ENCODE data around the gene TRIM43. TPM values are rescaled to one million over a fixed set of nuclear protein-coding genes. Genes with fewer than 3 reads are reported as not detected.

Gene TRIM43
- total and polyA plus RNA-seq, 2 donors (not counting 3 experiments of a cell fraction or from before 2014, with no cell fraction given): not detected

DNA sequence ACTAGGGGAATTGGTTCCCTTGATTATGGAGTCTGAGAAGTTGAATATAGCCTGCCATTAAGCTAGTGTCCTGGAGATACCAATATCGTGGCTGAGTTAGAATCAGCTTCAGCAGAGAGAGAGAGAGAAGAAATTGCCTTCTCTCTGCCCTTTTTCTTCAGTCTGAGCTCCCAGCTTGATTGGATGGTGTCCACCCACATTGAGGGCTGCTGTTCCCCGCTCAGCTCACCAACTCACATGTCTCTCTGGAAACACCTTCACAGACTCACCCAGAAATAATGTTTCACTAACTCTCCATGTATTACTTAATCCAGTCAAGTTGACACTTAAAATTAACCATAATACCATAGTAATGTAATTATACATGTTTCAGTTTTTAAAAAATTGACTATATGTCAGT, 17.9 kb upstream of the TRIM43 start:
- no peak for TF ChIP-seq JUN (IDR thresholded peaks at IDR 0.05; ENCODE audit: borderline replicate concordance, insufficient read depth, insufficient read length, low read depth)
- TF ChIP-seq, protein P1, sequence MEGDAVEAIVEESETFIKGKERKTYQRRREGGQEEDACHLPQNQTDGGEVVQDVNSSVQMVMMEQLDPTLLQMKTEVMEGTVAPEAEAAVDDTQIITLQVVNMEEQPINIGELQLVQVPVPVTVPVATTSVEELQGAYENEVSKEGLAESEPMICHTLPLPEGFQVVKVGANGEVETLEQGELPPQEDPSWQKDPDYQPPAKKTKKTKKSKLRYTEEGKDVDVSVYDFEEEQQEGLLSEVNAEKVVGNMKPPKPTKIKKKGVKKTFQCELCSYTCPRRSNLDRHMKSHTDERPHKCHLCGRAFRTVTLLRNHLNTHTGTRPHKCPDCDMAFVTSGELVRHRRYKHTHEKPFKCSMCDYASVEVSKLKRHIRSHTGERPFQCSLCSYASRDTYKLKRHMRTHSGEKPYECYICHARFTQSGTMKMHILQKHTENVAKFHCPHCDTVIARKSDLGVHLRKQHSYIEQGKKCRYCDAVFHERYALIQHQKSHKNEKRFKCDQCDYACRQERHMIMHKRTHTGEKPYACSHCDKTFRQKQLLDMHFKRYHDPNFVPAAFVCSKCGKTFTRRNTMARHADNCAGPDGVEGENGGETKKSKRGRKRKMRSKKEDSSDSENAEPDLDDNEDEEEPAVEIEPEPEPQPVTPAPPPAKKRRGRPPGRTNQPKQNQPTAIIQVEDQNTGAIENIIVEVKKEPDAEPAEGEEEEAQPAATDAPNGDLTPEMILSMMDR (IDR thresholded peaks at IDR 0.05; ENCODE audit: extremely low read depth in 1 of 2, insufficient read depth in 1 of 2, low read depth in 1 of 2, low read length in 2 of 2): no peak
- no peak for TF ChIP-seq GATA2 (IDR thresholded peaks at IDR 0.05; ENCODE audit: insufficient read depth, insufficient read length, low read depth, low read length)
- TF ChIP-seq EZH2 (IDR thresholded peaks at IDR 0.05; ENCODE audit: borderline replicate concordance, low read depth, low read length, severe bottlenecking): no peak
- no peak for TF ChIP-seq POLR2AphosphoS5 (IDR thresholded peaks at IDR 0.05; ENCODE audit: insufficient read depth, low read depth, low read length)
- no peak for TF ChIP-seq FOS (IDR thresholded peaks at IDR 0.05; ENCODE audit: borderline replicate concordance, insufficient read depth, low read length)
- Histone ChIP-seq H3K4me2 (ENCODE audit: insufficient read depth, low read length) (no peak overlapping the region), H4K20me1 (replicated peaks; ENCODE audit: control insufficient read depth, extremely low read depth, insufficient read depth, low read length) (no peaks in the 10 kb centered on the region), H2AFZ (ENCODE audit: low read depth, low read length) (no peak overlapping the region), H3K27ac (ENCODE audit: insufficient read depth, low read depth, low read length) (no peak overlapping the region), H3K9ac (replicated peaks; ENCODE audit: extremely low read depth, insufficient read depth, low read length) (no peak overlapping the region), H3K36me3 (ENCODE audit: control insufficient read depth in 2 of 2, extremely low read depth in 1 of 2, insufficient read depth in 2 of 2, low read length in 2 of 2) (no peaks in the 10 kb centered on the region), H3K9me1 (replicated peaks; ENCODE audit: control insufficient read depth, extremely low read depth, insufficient read depth, low read length) (no peaks in the 10 kb centered on the region), H3K9me3 (replicated peaks; ENCODE audit: control insufficient read depth, insufficient read depth, low read length) (no peaks in the 10 kb centered on the region), H3K79me2 (ENCODE audit: control insufficient read depth, insufficient read depth, low read length) (no peaks in the 10 kb centered on the region), H3K27me3 (ENCODE audit: control insufficient read depth in 2 of 2, insufficient read depth in 2 of 2, low read length in 2 of 2) (peaks cover 6 to 12% of the 10 kb centered on the region in 2 experiments), H3K4me1 (ENCODE audit: control insufficient read depth, extremely low read depth, insufficient read depth, low read length) (no peaks in the 10 kb centered on the region), H3K4me3 (replicated peaks in 1 of 3; ENCODE audit: insufficient read depth in 1 of 3, low read depth in 1 of 3, low read length in 3 of 3) (no peak overlapping the region)
- CTCF ChIA-PET: interaction anchor here (0.7 kb wide), 1 partner anchor 11 kb away, joined by 3 read pairs; no protein-coding TSS in a partner anchor
- intact Hi-C loops (cut with micrococcal nuclease): no loop called here
- DNase-seq (ENCODE audit: low read depth, low spot score): no peak
- dilution Hi-C loops (cut with MboI; ENCODE audit: extremely low pct_ligation_motif_present, low sequenced_read_pairs): no loop called here
- no peak for FAIRE-seq
- POLR2A ChIA-PET: no interaction called here
- BruUV-seq (replicated peaks): no TSS peak
